Chondrocyte (in vitro differentiated cells): ENCODE data around the gene OR52K1. TPM values are rescaled to one million over a fixed set of nuclear protein-coding genes. Genes with fewer than 3 reads are reported as not detected.

Experiments
- DNase-seq: peaks from one replicate; pipeline ENCODE4 v3.0.0; 2021; ENCODE audit warnings: mixed read lengths, low spot score
- H3K27ac Mint-ChIP-seq: one replicate; pipeline ENCODE4 v1.8.0; 2021; ENCODE audit warnings: mild to moderate bottlenecking, moderate library complexity, mixed read lengths; ENCODE audit not compliant: unreplicated experiment
- H3K27me3 Mint-ChIP-seq: 2 replicates; pipeline ENCODE4 v1.8.0; 2021; ENCODE audit warnings: low read depth, mixed read lengths
- H3K36me3 Mint-ChIP-seq: 2 replicates; pipeline ENCODE4 v1.8.0; 2021; ENCODE audit warnings: low read depth, mixed read lengths
- H3K4me1 Mint-ChIP-seq: 2 replicates; pipeline ENCODE4 v1.8.0; 2021; ENCODE audit warnings: low read depth, mild to moderate bottlenecking, mixed read lengths
- H3K4me3 Mint-ChIP-seq: one replicate; pipeline ENCODE4 v1.8.0; 2021; ENCODE audit warnings: mild to moderate bottlenecking, moderate library complexity, mixed read lengths; ENCODE audit not compliant: unreplicated experiment
- H3K9me3 Mint-ChIP-seq: 2 replicates; pipeline ENCODE4 v1.8.0; 2021; ENCODE audit warnings: low read depth, mixed read lengths
- CTCF ChIP-seq: fragments of 200-600 bp; sonication (generic); IDR thresholded peaks from 2 replicates; pipeline ENCODE4 v1.5.0; 2021; ENCODE audit warnings: antibody characterized with exemption, mild to moderate bottlenecking, moderate library complexity
- total RNA-seq: library from RNA; stranded (reverse); gene quantifications from 3 replicates; pipeline ENCODE4 v1.2.1, GENCODE V29; 2021

OR52K1 gene
- total RNA-seq, 1 donor from 2014 or later, result not detected

DNA sequence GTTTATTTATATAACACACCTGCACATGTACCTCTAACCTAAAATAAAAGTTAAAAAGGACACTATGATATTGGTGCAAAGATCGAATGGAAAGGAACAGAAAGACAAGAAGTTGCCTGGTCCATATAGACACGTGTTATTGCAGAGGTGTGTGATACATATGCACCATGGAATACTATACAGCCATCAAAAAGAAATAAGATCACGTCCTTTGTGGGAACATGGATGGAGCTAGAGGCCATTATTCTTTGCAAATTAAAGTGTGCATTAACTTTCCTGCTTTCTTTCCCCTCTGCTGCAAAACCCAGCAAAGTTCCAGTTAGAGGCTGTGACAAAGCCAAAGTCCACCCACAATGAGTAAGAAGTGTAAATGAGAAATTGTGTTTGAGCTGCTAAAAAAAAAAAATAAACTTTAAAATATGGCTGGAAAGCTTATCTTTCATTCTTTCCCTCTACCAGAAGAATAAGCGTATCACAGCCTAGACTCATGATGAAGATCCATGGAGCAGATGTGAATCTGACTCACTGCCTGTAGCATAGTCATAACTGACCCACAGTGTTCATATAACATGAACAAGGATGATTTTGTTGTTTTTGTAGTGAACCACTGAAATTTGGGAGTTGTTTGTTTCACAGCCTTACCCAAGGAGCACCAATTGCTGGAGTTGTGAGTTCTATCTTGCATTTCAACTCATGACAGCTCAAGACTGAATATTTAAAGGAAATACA lies 9.6 kb downstream of the OR52K1 start:
- no peak for DNase-seq
- H3K36me3 Mint-ChIP-seq, result no peaks in the 10 kb centered on the region
- no peak overlapping the region for H3K4me3 Mint-ChIP-seq
- no peaks in the 10 kb centered on the region for H3K4me1 Mint-ChIP-seq
- H3K9me3 Mint-ChIP-seq, result peaks cover 4% of the 10 kb centered on the region
- H3K27ac Mint-ChIP-seq, result no peak overlapping the region
- peaks cover 44% of the 10 kb centered on the region for H3K27me3 Mint-ChIP-seq
- no peak for TF ChIP-seq CTCF

DNA sequence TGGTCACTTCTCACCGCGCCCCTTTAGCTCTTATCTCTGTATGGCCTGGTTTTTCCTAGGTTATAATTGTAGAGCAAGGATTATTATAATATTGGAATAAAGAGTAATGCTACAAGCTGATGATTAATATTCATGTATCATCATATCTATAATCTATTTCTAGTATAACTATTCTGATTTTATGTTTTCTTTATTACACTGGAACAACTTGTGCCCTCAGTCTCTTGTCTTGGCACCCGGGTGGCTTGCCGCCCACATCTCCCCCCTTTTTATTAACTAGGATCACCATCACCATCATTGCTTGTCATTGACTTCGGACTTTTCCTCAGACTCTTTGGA lies 11.0 kb downstream of the OR52K1 start:
- H3K36me3 Mint-ChIP-seq, result no peaks in the 10 kb centered on the region
- no peak for DNase-seq
- peaks cover 4% of the 10 kb centered on the region for H3K9me3 Mint-ChIP-seq
- peak; percentile 66 for TF ChIP-seq CTCF
- H3K4me1 Mint-ChIP-seq, result no peaks in the 10 kb centered on the region
- peaks cover 48% of the 10 kb centered on the region for H3K27me3 Mint-ChIP-seq
- no peak overlapping the region for H3K27ac Mint-ChIP-seq
- H3K4me3 Mint-ChIP-seq, result no peak overlapping the region

DNA sequence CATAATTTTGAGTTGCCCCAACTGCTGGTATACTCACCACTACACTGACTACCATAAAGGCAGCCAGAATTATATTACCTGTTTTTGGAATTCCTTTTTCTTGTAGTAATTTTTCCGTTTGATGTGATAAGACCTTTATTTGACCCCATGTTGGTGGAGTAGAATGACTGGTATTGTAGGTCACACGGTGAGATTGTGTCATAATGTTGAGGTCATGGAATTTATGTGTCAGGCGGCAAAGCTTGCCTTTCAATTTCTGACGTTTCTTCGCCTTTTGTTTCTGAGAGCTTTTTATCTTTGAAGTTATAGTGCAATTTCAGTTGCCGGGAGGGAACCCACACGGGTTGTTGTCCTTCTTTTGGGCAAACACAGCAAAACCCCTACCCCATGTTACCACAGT lies 13.0 kb downstream of the OR52K1 start:
- no peak for TF ChIP-seq CTCF
- H3K4me3 Mint-ChIP-seq, result no peak overlapping the region
- no peak for DNase-seq
- H3K36me3 Mint-ChIP-seq, result no peaks in the 10 kb centered on the region
- peaks cover 41% of the 10 kb centered on the region for H3K27me3 Mint-ChIP-seq
- H3K27ac Mint-ChIP-seq, result no peak overlapping the region
- H3K9me3 Mint-ChIP-seq, result peaks cover 4% of the 10 kb centered on the region
- H3K4me1 Mint-ChIP-seq, result no peaks in the 10 kb centered on the region

- peaks cover 4% of the 10 kb centered on the region for H3K9me3 Mint-ChIP-seq
- H3K27me3 Mint-ChIP-seq, result peaks cover 44% of the 10 kb centered on the region
- no peaks in the 10 kb centered on the region for H3K36me3 Mint-ChIP-seq
- no peak for DNase-seq
- H3K4me3 Mint-ChIP-seq, result no peak overlapping the region
- no peak overlapping the region for H3K27ac Mint-ChIP-seq
- no peak for TF ChIP-seq CTCF
- no peaks in the 10 kb centered on the region for H3K4me1 Mint-ChIP-seq
These were observed 13.5 kb downstream of the OR52K1 start for GRCh38 chr11:4495986-4496385.

DNA sequence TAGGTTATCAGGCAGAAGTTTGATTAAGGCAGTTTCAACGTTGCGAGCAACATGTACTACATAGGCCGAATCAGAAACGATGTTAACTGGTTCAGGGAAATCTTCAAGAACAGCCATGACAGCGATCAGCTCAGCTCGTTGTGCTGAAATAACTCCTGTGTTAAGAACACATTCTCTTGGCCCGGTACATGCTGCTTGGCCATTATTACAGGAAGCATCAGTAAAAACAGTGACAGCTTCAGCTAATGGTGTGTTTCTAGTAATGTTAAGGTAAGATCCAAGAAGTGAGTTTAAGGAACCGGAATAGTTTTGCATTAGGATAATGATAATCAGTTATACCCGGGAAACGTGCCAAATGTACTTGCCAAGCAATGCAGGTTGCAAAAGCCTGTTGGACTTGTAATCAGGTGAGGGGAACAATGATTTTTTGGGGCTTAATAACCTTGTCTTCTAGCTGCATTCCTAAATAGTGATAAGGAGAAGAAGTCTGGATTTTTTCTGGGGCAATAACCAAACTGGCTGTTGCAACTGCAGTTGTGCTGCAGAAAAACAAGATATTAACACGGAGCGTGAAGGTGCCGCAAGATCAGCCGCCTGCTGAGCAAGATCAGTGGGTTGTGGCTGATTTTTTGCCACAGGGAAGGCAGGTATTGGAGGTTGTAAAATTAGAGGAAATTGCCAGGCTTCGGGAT lies 14.3 kb downstream of the OR52K1 start:
- H3K27ac Mint-ChIP-seq, result no peak overlapping the region
- no peak overlapping the region for H3K4me3 Mint-ChIP-seq
- H3K9me3 Mint-ChIP-seq, result peaks cover under 1% of the 10 kb centered on the region
- no peaks in the 10 kb centered on the region for H3K4me1 Mint-ChIP-seq
- no peak for DNase-seq
- no peak for TF ChIP-seq CTCF
- H3K36me3 Mint-ChIP-seq, result no peaks in the 10 kb centered on the region
- peaks cover 45% of the 10 kb centered on the region for H3K27me3 Mint-ChIP-seq
